PC-9 (cell line): ENCODE measurements around the gene ACSF2. TPM values are rescaled to one million over a fixed set of nuclear protein-coding genes. Genes with fewer than 3 reads are reported as not detected.

ENCODE experiments used
- BruUV-seq: library from RNA; stranded (reverse); fragments of 400-500 nt; replicated peaks from 2 replicates; lab custom pipeline; 2021; lab: Mats Ljungman, UMichigan
- CTCF ChIA-PET: fragments of 300-600 bp; sonication (Branson Sonifier 250); formaldehyde crosslinking; loops from one replicate; lab custom pipeline; 2022; ENCODE audit warnings: antibody characterized with exemption; lab: Charles Lee
- POLR2A ChIA-PET: fragments of 300-600 bp; sonication (Branson Sonifier 250); formaldehyde crosslinking; loops from one replicate; lab custom pipeline; 2022; ENCODE audit warnings: antibody characterized with exemption; ENCODE audit not compliant: unreplicated experiment; lab: Charles Lee
- DNase-seq, 2 experiments: peaks; one replicate each; pipeline versions ENCODE4 v3.0.0 to v3.0.0-alpha.2; 2015 to 2022; ENCODE audit warnings: mixed read lengths in 1 of 2
- H2AFZ ChIP-seq: fragments of 200-600 bp; sonication (generic); 2 replicates; pipeline ENCODE4 v1.8.1; 2017; ENCODE audit warnings: antibody characterized with exemption
- H3F3A ChIP-seq: fragments of 200-600 bp; sonication (generic); 2 replicates; pipeline ENCODE4 v1.8.1; 2017; ENCODE audit warnings: antibody characterized with exemption, mild to moderate bottlenecking, low read depth; ENCODE audit not compliant: insufficient read depth
- H3K27ac ChIP-seq: fragments of 200-600 bp; sonication (generic); 2 replicates; pipeline ENCODE4 v1.6.1; 2016; ENCODE audit warnings: mixed run types
- H3K27me3 ChIP-seq: fragments of 200-600 bp; sonication (generic); 2 replicates; pipeline ENCODE4 v1.6.1; 2016; ENCODE audit warnings: low read depth, mixed run types; ENCODE audit not compliant: insufficient read depth
- H3K36me3 ChIP-seq: fragments of 200-600 bp; sonication (generic); 2 replicates; pipeline ENCODE4 v1.6.1; 2016; ENCODE audit warnings: low read depth, mixed run types
- H3K4me1 ChIP-seq: fragments of 200-600 bp; sonication (generic); replicated peaks from 2 replicates; pipeline ENCODE4 v1.6.1; 2016; ENCODE audit warnings: mixed run types; ENCODE audit not compliant: insufficient read depth
- H3K4me2 ChIP-seq: fragments of 200-600 bp; sonication (generic); 2 replicates; pipeline ENCODE4 v1.6.1; 2017; ENCODE audit warnings: mixed run types
- H3K4me3 ChIP-seq: fragments of 200-600 bp; sonication (generic); 2 replicates; pipeline ENCODE4 v1.6.1; 2016; ENCODE audit warnings: mixed run types
- H3K79me2 ChIP-seq: fragments of 200-600 bp; sonication (generic); 2 replicates; pipeline ENCODE4 v1.6.1; 2017; ENCODE audit warnings: low read depth, mixed run types
- H3K9me2 ChIP-seq: fragments of 200-600 bp; sonication (generic); 2 replicates; pipeline ENCODE4 v1.8.1; 2017; ENCODE audit warnings: mild to moderate bottlenecking; ENCODE audit not compliant: insufficient read depth
- H3K9me3 ChIP-seq: fragments of 200-600 bp; sonication (generic); 2 replicates; pipeline ENCODE4 v1.8.1; 2016; ENCODE audit warnings: low read depth; ENCODE audit not compliant: insufficient read depth
- H4K20me1 ChIP-seq: fragments of 200-600 bp; sonication (generic); 2 replicates; pipeline ENCODE4 v1.8.1; 2017; ENCODE audit not compliant: insufficient read depth
- EZH2 ChIP-seq: fragments of 200-600 bp; sonication (generic); IDR thresholded peaks from 2 replicates; pipeline ENCODE4 v1.8.0; 2017; ENCODE audit warnings: antibody characterized with exemption, low read depth
- intact Hi-C: fragments of 100-400 bp; cut with micrococcal nuclease; formaldehyde crosslinking; loops from one replicate; pipeline ENCODE4 v1.10.0; 2022; ENCODE audit not compliant: unreplicated experiment
- total RNA-seq: library from RNA; stranded (reverse); gene quantifications from 2 replicates; pipeline ENCODE4 v1.2.3, GENCODE V29; 2021
- TF ChIP-seq, protein P1 (sequence below): fragments of 200-600 bp; sonication (generic); conservative IDR thresholded peaks from 2 replicates; pipeline ENCODE4 v1.6.1; 2017; ENCODE audit warnings: mixed run types, antibody characterized with exemption, mild to moderate bottlenecking, moderate library complexity

The ACSF2 gene
- total RNA-seq, 1 experiment from 2014 or later, result 154 TPM

GRCh38 chr17:50480142-50480764 lies 54.2 kb downstream of the ACSF2 start:
- Histone ChIP-seq H3K9me2 (no peaks in the 10 kb centered on the region), H3K27me3 (no peaks in the 10 kb centered on the region), H3K4me1 (peaks cover 32% of the 10 kb centered on the region), H3K36me3 (0 out of 2 replicates have a peak, but pooled peaks cover 5% of the 10 kb centered on the region), H2AFZ (no peak overlapping the region), H3K4me3 (peak overlapping the region; percentile 86; the same call in 1 of the 2 replicates), H3K4me2 (peak overlapping the region; percentile 79), H3K9me3 (no peaks in the 10 kb centered on the region), H3F3A (peaks cover 49% of the 10 kb centered on the region), H4K20me1 (no peaks in the 10 kb centered on the region; the same call in none of the 2 replicates), H3K79me2 (peaks cover 16% of the 10 kb centered on the region), H3K27ac (no peak overlapping the region)
- DNase-seq, result no peak
- no peak for TF ChIP-seq EZH2
- TF ChIP-seq, protein P1, sequence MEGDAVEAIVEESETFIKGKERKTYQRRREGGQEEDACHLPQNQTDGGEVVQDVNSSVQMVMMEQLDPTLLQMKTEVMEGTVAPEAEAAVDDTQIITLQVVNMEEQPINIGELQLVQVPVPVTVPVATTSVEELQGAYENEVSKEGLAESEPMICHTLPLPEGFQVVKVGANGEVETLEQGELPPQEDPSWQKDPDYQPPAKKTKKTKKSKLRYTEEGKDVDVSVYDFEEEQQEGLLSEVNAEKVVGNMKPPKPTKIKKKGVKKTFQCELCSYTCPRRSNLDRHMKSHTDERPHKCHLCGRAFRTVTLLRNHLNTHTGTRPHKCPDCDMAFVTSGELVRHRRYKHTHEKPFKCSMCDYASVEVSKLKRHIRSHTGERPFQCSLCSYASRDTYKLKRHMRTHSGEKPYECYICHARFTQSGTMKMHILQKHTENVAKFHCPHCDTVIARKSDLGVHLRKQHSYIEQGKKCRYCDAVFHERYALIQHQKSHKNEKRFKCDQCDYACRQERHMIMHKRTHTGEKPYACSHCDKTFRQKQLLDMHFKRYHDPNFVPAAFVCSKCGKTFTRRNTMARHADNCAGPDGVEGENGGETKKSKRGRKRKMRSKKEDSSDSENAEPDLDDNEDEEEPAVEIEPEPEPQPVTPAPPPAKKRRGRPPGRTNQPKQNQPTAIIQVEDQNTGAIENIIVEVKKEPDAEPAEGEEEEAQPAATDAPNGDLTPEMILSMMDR, result no peak
- POLR2A ChIA-PET, result no interaction called here
- no TSS peak for BruUV-seq
- intact Hi-C loops, result no loop called here
- CTCF ChIA-PET, result interaction anchor here (0.7 to 1.8 kb wide), 4 partner anchors 8 to 373 kb away, joined by 3 to 6 read pairs (median 4); partner anchors contain the start of gene LRRC59

DNA sequence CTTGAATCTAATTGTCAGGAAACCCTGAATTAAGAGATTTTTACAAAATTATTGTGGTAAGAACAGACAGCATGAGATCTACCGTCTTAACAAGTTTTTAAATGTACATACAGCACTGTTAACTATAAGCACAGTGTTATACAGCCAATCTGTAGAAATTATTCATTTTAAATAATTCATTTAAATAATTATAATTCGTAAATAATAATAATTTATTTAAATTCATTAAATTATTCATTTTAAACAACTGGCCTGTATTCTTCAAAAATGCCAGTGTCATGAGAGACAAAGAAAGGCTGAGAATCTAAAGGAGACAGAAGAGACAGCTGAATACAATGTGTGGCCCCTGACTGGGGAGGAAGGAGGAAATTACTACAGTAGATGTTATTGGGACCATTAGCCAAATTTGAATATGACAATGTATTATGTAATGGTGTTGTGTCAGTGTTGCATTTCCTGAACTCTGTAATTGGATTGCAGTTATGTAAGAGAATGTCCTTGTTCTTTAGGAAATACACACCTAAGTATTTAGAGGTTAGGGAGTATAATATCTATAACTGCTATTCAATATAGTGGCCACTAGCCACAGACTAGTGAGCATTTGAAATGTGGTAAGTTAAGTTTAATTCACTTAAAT lies 55.0 kb downstream of the ACSF2 start:
- ChIA-PET POLR2A (no interaction called here), CTCF (no interaction called here)
- Histone ChIP-seq H3K9me3 (no peaks in the 10 kb centered on the region), H3K4me1 (peaks cover 32% of the 10 kb centered on the region), H3K9me2 (no peaks in the 10 kb centered on the region), H4K20me1 (no peaks in the 10 kb centered on the region; the same call in none of the 2 replicates), H3K36me3 (0 out of 2 replicates have a peak, but pooled peaks cover 5% of the 10 kb centered on the region), H3F3A (peaks cover 48% of the 10 kb centered on the region), H3K27me3 (no peaks in the 10 kb centered on the region), H3K79me2 (peaks cover 16% of the 10 kb centered on the region), H3K4me3 (no peak overlapping the region), H3K27ac (no peak overlapping the region), H2AFZ (no peak overlapping the region), H3K4me2 (no peak overlapping the region)
- BruUV-seq, result no TSS peak
- TF ChIP-seq, protein P1, result no peak
- no peak for TF ChIP-seq EZH2
- no peak for DNase-seq
- intact Hi-C loops, result no loop called here

DNA sequence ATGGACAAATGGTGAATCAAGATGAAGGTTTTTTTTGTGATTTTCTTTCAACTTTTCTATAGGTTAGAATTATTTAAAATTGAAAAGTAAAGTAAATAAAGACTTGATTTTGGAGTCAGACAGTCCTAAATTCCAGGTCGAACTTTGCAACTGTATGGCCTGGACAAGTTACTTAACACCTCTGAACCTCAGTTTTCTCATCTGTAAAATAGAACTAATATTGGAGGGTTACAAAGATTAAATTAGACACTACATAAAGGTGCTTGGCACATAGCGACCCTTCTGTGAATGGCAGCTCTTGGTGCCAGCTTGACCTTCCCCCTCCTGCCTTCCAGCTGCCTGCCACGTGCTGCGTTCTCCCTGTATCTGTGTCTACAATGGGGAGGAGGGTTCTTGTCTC lies 55.6 kb downstream of the ACSF2 start:
- Histone ChIP-seq H3K4me1 (peaks cover 32% of the 10 kb centered on the region), H3K9me2 (no peaks in the 10 kb centered on the region), H4K20me1 (no peaks in the 10 kb centered on the region; the same call in none of the 2 replicates), H2AFZ (no peak overlapping the region), H3K4me3 (no peak overlapping the region), H3K36me3 (0 out of 2 replicates have a peak, but pooled peaks cover 5% of the 10 kb centered on the region), H3K79me2 (peaks cover 16% of the 10 kb centered on the region), H3F3A (peaks cover 47% of the 10 kb centered on the region), H3K9me3 (no peaks in the 10 kb centered on the region), H3K27me3 (no peaks in the 10 kb centered on the region), H3K4me2 (no peak overlapping the region), H3K27ac (no peak overlapping the region)
- no peak for DNase-seq
- no TSS peak for BruUV-seq
- ChIA-PET POLR2A (interaction anchor here (0.5 to 0.6 kb wide), 2 partner anchors 41 to 73 kb away, joined by 3 read pairs; no protein-coding TSS in a partner anchor), CTCF (no interaction called here)
- intact Hi-C loops, result loop anchor here (1.0 to 2.0 kb wide), 6 partner anchors 20 to 361 kb away; partner anchors contain the start of gene SPATA20
- TF ChIP-seq, protein P1, result no peak
- TF ChIP-seq EZH2, result no peak
